Measurements from ENCODE around the gene DLGAP1. TPM values are rescaled to one million over a fixed set of nuclear protein-coding genes. Genes with fewer than 3 reads are reported as not detected.

DLGAP1 gene
- total RNA-seq, 1 experiment from 2014 or later: 0.39 TPM

- no peak overlapping the region for H3K9ac ChIP-seq (ENCODE audit: low read length)
- intact Hi-C loops (cut with micrococcal nuclease): no loop called here
- no peak overlapping the region for H3K27ac ChIP-seq (ENCODE audit: low read depth, low read length)
- TF ChIP-seq ZNF274 (IDR thresholded peaks at IDR 0.05; ENCODE audit: low read depth, low read length) (no peak), EZH2 (IDR thresholded peaks at IDR 0.05) (no peak), ELF1 (IDR thresholded peaks at IDR 0.05; ENCODE audit: borderline replicate concordance, low read depth) (no peak), TCF7L2 (IDR thresholded peaks at IDR 0.05; ENCODE audit: borderline replicate concordance, extremely low read depth, insufficient read depth, insufficient read length) (no peak), CTCF (IDR thresholded peaks at IDR 0.05 in 2 of 3, conservative IDR thresholded peaks at IDR 0.05 in 1 of 3; ENCODE audit: borderline replicate concordance in 1 of 3, insufficient read depth in 1 of 3, low read depth in 2 of 3, low read length in 2 of 3) (no peak), YY1 (IDR thresholded peaks at IDR 0.05; ENCODE audit: extremely low read depth, insufficient replicate concordance, low read depth, low read length) (no peak), EZH2phosphoT487 (IDR thresholded peaks at IDR 0.05; ENCODE audit: borderline replicate concordance) (no peak), CEBPB (IDR thresholded peaks at IDR 0.05; ENCODE audit: low read depth) (no peak), RAD21 (IDR thresholded peaks at IDR 0.05; ENCODE audit: low read depth) (no peak), SIN3A (IDR thresholded peaks at IDR 0.05; ENCODE audit: low read depth) (no peak), POLR2A (IDR thresholded peaks at IDR 0.05; ENCODE audit: borderline replicate concordance, extremely low read depth, insufficient read depth, insufficient read length) (no peak)
- TF ChIP-seq, protein P1, sequence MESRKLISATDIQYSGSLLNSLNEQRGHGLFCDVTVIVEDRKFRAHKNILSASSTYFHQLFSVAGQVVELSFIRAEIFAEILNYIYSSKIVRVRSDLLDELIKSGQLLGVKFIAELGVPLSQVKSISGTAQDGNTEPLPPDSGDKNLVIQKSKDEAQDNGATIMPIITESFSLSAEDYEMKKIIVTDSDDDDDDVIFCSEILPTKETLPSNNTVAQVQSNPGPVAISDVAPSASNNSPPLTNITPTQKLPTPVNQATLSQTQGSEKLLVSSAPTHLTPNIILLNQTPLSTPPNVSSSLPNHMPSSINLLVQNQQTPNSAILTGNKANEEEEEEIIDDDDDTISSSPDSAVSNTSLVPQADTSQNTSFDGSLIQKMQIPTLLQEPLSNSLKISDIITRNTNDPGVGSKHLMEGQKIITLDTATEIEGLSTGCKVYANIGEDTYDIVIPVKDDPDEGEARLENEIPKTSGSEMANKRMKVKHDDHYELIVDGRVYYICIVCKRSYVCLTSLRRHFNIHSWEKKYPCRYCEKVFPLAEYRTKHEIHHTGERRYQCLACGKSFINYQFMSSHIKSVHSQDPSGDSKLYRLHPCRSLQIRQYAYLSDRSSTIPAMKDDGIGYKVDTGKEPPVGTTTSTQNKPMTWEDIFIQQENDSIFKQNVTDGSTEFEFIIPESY (IDR thresholded peaks at IDR 0.05; ENCODE audit: extremely low read depth, insufficient replicate concordance, low read length): no peak
- TF ChIP-seq, protein P2, sequence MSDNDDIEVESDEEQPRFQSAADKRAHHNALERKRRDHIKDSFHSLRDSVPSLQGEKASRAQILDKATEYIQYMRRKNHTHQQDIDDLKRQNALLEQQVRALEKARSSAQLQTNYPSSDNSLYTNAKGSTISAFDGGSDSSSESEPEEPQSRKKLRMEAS (IDR thresholded peaks at IDR 0.05): no peak
- RAD21 ChIA-PET (ENCODE audit: low non-redundant PET in 1 of 2, low total read pairs in 2 of 2, uncharacterized antibody in 2 of 2, unreplicated experiment in 2 of 2): no interaction called here
- ATAC-seq: no peak
- no peak overlapping the region for H3K4me2 ChIP-seq (ENCODE audit: low read length)
- no peak overlapping the region for H2AFZ ChIP-seq (ENCODE audit: low read depth, low read length, poor library complexity, severe bottlenecking)
- no peaks in the 10 kb centered on the region for H4K20me1 ChIP-seq (ENCODE audit: insufficient read depth)
- H3K9me3 ChIP-seq (ENCODE audit: control insufficient read depth in 1 of 2, insufficient read depth in 1 of 2, low read depth in 1 of 2, low read length in 2 of 2): peaks cover 0 to 29% of the 10 kb centered on the region in 2 experiments; a peak in 2 of 4 replicates
- no peaks in the 10 kb centered on the region for H3K4me1 ChIP-seq (ENCODE audit: control insufficient read depth in 1 of 2, insufficient read depth in 2 of 2, low read length in 2 of 2)
- DNase-seq (ENCODE audit: low read depth, low spot score): no peak
- no peak overlapping the region for H3K4me3 ChIP-seq (replicated peaks in 1 of 2; ENCODE audit: low read depth in 1 of 2, low read length in 2 of 2)
- H3K79me2 ChIP-seq (ENCODE audit: insufficient read depth, low read length): no peaks in the 10 kb centered on the region
- H3K27me3 ChIP-seq (ENCODE audit: insufficient read depth, low read length): no peaks in the 10 kb centered on the region
- CTCF ChIA-PET: no interaction called here
- no peaks in the 10 kb centered on the region for H3K9me2 ChIP-seq (ENCODE audit: insufficient read depth)
- no TSS peak for BruUV-seq (replicated peaks)
- POLR2A ChIA-PET: no interaction called here
- H3K36me3 ChIP-seq (ENCODE audit: control insufficient read depth in 1 of 2, insufficient read depth in 2 of 2, low read length in 2 of 2): no peaks in the 10 kb centered on the region
Observed at GRCh38 chr18:4453874-4454536, 1.1 kb downstream of the DLGAP1 start.

Data from HCT116 (cell line).